K562 (cell line): ENCODE data around the gene ATCAY. TPM values are rescaled to one million over a fixed set of nuclear protein-coding genes. Genes with fewer than 3 reads are reported as not detected.
"Not testable (repeated sequence)": the region's sequence is repeated elsewhere in the genome, so short reads cannot be mapped to it uniquely, and the experiment has no call there.

Experiments
- ATAC-seq: fragments of 200-7000 bp; cut with Tn5 transposase; 3 replicates; pipeline ENCODE4 v1.9.1; 2020; ENCODE audit warnings: moderate library complexity
- BruUV-seq: library from RNA; stranded (reverse); fragments of 400-500 nt; replicated peaks from 2 replicates; lab custom pipeline; 2021; lab: Mats Ljungman, UMichigan
- CTCF ChIA-PET: fragments of 300-600 bp; formaldehyde crosslinking; extraction: SDS; loops from one replicate; lab custom pipeline; 2021; ENCODE audit warnings: low intra/inter-chr PET ratio; lab: Yijun Ruan, JAX
- POLR2A ChIA-PET: fragments of 300-600, 350-650 bp; sonication (Branson Sonifier 250); formaldehyde crosslinking; extraction: SDS; loops from one replicate; lab custom pipeline; 2021; ENCODE audit warnings: antibody characterized with exemption, inconsistent platforms; lab: Yijun Ruan, JAX
- DNase-seq, 4 experiments: peaks; one replicate each; pipeline versions ENCODE4 v3.0.0 to v3.0.0-alpha.2; 2011 to 2018; ENCODE audit warnings: low spot score in 3 of 4, mixed read lengths in 3 of 4; ENCODE audit errors: extremely low read depth in 1 of 4
- FAIRE-seq: peaks from 2 replicates; lab custom pipeline; 2011; peaks lifted over from hg19 to GRCh38; lab: Jason Lieb, UNC
- H2AFZ ChIP-seq: 2 replicates; pipeline ENCODE4 v1.6.0; 2011; ENCODE audit warnings: low read depth, low read length, control low read depth, inconsistent platforms
- H3K27ac ChIP-seq: fragments of 200-600 bp; 3 replicates; pipeline ENCODE4 v1.8.0; 2011; ENCODE audit warnings: low read depth, mild to moderate bottlenecking, control low read depth, inconsistent platforms, low read length, moderate library complexity, mixed read lengths; ENCODE audit errors: extremely low read depth
- H3K27me3 ChIP-seq, 2 experiments: fragments of 300-600 bp in 1 of 2; 2 replicates in 1 of 2; 3 replicates in 1 of 2; pipeline versions ENCODE4 v1.6.0 to v1.8.0; 2011; ENCODE audit warnings: inconsistent platforms in 2 of 2, low read length in 2 of 2, mild to moderate bottlenecking in 1 of 2, mixed read lengths in 1 of 2, moderate library complexity in 1 of 2; ENCODE audit not compliant: control insufficient read depth in 2 of 2, insufficient read depth in 2 of 2
- H3K36me3 ChIP-seq: fragments of 300-600 bp; 3 replicates; pipeline ENCODE4 v1.8.0; 2011; ENCODE audit warnings: mild to moderate bottlenecking, low read length, inconsistent platforms; ENCODE audit not compliant: control insufficient read depth, insufficient read depth
- H3K4me1 ChIP-seq, 2 experiments: fragments of 200-600 bp in 1 of 2; replicated peaks in 1 of 2; 2 replicates in 1 of 2; 3 replicates in 1 of 2; pipeline versions ENCODE4 v1.5.1 to v1.8.0; 2011; ENCODE audit warnings: inconsistent platforms in 2 of 2, low read length in 2 of 2, mild to moderate bottlenecking in 1 of 2, mixed read lengths in 1 of 2, moderate library complexity in 1 of 2; ENCODE audit not compliant: control insufficient read depth in 2 of 2, insufficient read depth in 2 of 2
- H3K4me2 ChIP-seq: 2 replicates; pipeline ENCODE4 v1.6.1; 2011; ENCODE audit warnings: low read length, control low read depth, inconsistent platforms, mixed read lengths; ENCODE audit not compliant: insufficient read depth
- H3K4me3 ChIP-seq: fragments of 200-600 bp; sonication (generic), shearing (Covaris generic); 2 replicates; pipeline ENCODE4 v1.5.1; 2016; ENCODE audit warnings: control low read depth, inconsistent platforms
- H3K79me2 ChIP-seq: fragments of 200-600 bp; 3 replicates; pipeline ENCODE4 v1.8.0; 2011; ENCODE audit warnings: low read length, inconsistent platforms; ENCODE audit not compliant: control insufficient read depth, insufficient read depth
- H3K9ac ChIP-seq, 2 experiments: 2 replicates each; pipeline versions ENCODE4 v1.6.0 to v1.6.1; 2011; ENCODE audit warnings: low read depth in 2 of 2, low read length in 2 of 2, control low read depth in 1 of 2, inconsistent platforms in 1 of 2, mild to moderate bottlenecking in 1 of 2, mixed read lengths in 1 of 2; ENCODE audit not compliant: insufficient read depth in 1 of 2
- H3K9me1 ChIP-seq: one replicate; pipeline ENCODE4 v1.6.0; 2011; ENCODE audit warnings: inconsistent platforms, mild to moderate bottlenecking, low read length, moderate library complexity; ENCODE audit not compliant: control insufficient read depth, insufficient read depth
- H3K9me3 ChIP-seq: replicated peaks from 2 replicates; pipeline ENCODE4 v1.5.1; 2011; ENCODE audit warnings: low read depth, low read length, inconsistent platforms; ENCODE audit not compliant: control insufficient read depth, insufficient read depth
- H4K20me1 ChIP-seq: replicated peaks from 2 replicates; pipeline ENCODE4 v1.6.1; 2011; ENCODE audit warnings: low read length, inconsistent platforms, mixed read lengths; ENCODE audit not compliant: control insufficient read depth, insufficient read depth
- ADNP ChIP-seq: fragments of 200-800 bp; sonication (Bioruptor generic); IDR thresholded peaks from 2 replicates; pipeline ENCODE4 v1.6.1; 2016; ENCODE audit warnings: missing genetic modification characterization, missing compliant biosample characterization
- ERF ChIP-seq: fragments of 450-650 bp; formaldehyde crosslinking; IDR thresholded peaks from 2 replicates; pipeline ENCODE4 v1.4.0; 2020; ENCODE audit warnings: mild to moderate bottlenecking, mixed read lengths
- ETV5 ChIP-seq: sonication (generic); formaldehyde crosslinking; IDR thresholded peaks from 2 replicates; pipeline ENCODE4 v1.4.0; 2020; ENCODE audit warnings: low read depth, mild to moderate bottlenecking, missing genetic modification reagents
- HDAC1 ChIP-seq, 2 experiments: fragments of 450-650 bp; IDR thresholded peaks; 2 replicates each; pipeline ENCODE4 v1.6.1; 2016 to 2017; ENCODE audit warnings: inconsistent platforms in 1 of 2, mild to moderate bottlenecking in 1 of 2, moderate library complexity in 1 of 2
- HDAC2 ChIP-seq: fragments of 450-650 bp; IDR thresholded peaks from 2 replicates; pipeline ENCODE4 v1.6.1; 2016; ENCODE audit warnings: mild to moderate bottlenecking
- ILK ChIP-seq: fragments of 450-650 bp; IDR thresholded peaks from 2 replicates; pipeline ENCODE4 v1.6.1; 2016; ENCODE audit warnings: missing genetic modification characterization, low read depth, mild to moderate bottlenecking, missing compliant biosample characterization, moderate library complexity, borderline replicate concordance
- KDM1A ChIP-seq, 2 experiments: fragments of 450-650 bp; IDR thresholded peaks; 2 replicates each; pipeline ENCODE4 v1.6.1; 2016; ENCODE audit warnings: mild to moderate bottlenecking in 2 of 2
- MIER1 ChIP-seq: fragments of 450-650 bp; IDR thresholded peaks from 2 replicates; pipeline ENCODE4 v1.6.1; 2016; ENCODE audit warnings: antibody characterized with exemption, mild to moderate bottlenecking, low read depth
- RAD51 ChIP-seq: fragments of 450-650 bp; IDR thresholded peaks from 2 replicates; pipeline ENCODE4 v1.7.1; 2016; ENCODE audit warnings: low read depth, mild to moderate bottlenecking, borderline replicate concordance
- RCOR1 ChIP-seq, 2 experiments: IDR thresholded peaks; 2 replicates each; pipeline ENCODE4 v1.6.1; 2012; ENCODE audit warnings: low read depth in 2 of 2, low read length in 2 of 2, borderline replicate concordance in 1 of 2, improper control_type of control experiment in 1 of 2
- SMARCA5 ChIP-seq: fragments of 450-650 bp; IDR thresholded peaks from 2 replicates; pipeline ENCODE4 v1.6.1; 2016
- TARDBP ChIP-seq: fragments of 450-650 bp; IDR thresholded peaks from 2 replicates; pipeline ENCODE4 v1.6.1; 2016
- TRIM28 ChIP-seq: fragments of 450-650 bp; IDR thresholded peaks from 2 replicates; pipeline ENCODE4 v1.6.1; 2017
- ZFX ChIP-seq: sonication (generic); formaldehyde crosslinking; IDR thresholded peaks from 2 replicates; pipeline ENCODE4 v1.8.0; 2022; ENCODE audit warnings: mild to moderate bottlenecking, missing genetic modification reagents, moderate library complexity
- ZNF121 ChIP-seq: sonication (generic); formaldehyde crosslinking; conservative IDR thresholded peaks from 2 replicates; pipeline ENCODE4 v1.8.0; 2022; ENCODE audit warnings: missing genetic modification reagents
- ZNF766 ChIP-seq: fragments of 200-800 bp; sonication (Bioruptor generic); conservative IDR thresholded peaks from 2 replicates; pipeline ENCODE4 v1.6.1; 2016; ENCODE audit warnings: missing genetic modification characterization, missing compliant biosample characterization
- WGBS: fragments of 100-300 bp; shearing (Covaris generic); methylation state at CpG from one replicate; pipeline ENCODE4 v1.1.6; 2016; ENCODE audit warnings: low coverage, mixed read lengths; ENCODE audit not compliant: insufficient coverage; ENCODE audit errors: missing lambda C conversion rate; 5-methylcytosine and 5-hydroxymethylcytosine counted together
- in situ Hi-C: fragments of 300-500 bp; cut with MboI; formaldehyde crosslinking; loops from 4 replicates; pipeline ENCODE4 v1.15.0; 2018; ENCODE audit warnings: inconsistent platforms, mixed read lengths
- intact Hi-C: fragments of 100-400 bp; cut with micrococcal nuclease; formaldehyde crosslinking; loops from 2 replicates; pipeline ENCODE4 v1.14.2; 2022
- polyA plus RNA-seq, 8 experiments: library from polyadenylated mRNA; depleted of rRNA in 4 of 8; stranded (reverse) in 5 of 8; unstranded in 3 of 8; fragments of >200 nt; fragmentation: Nextera tagmentation in 2 of 8; fragmentation: Illumina TruSeq in 1 of 8; extraction: Ambion mirVana in 2 of 8; extraction: Trizol in 1 of 8; gene quantifications; 2 replicates each; pipeline versions ENCODE4 v1.2.1 to v1.2.3, GENCODE V29; 2011 to 2014; ENCODE audit warnings: inconsistent platforms in 1 of 8, missing spikeins in 1 of 8
- total RNA-seq, 7 experiments: library from RNA; depleted of rRNA in 6 of 7; stranded (reverse); fragments of >200 nt in 6 of 7; fragmentation: Illumina TruSeq in 2 of 7; extraction: Trizol in 2 of 7; gene quantifications; 2 replicates each; pipeline versions ENCODE4 v1.2.1 to v1.2.3, GENCODE V29; 2011 to 2021; ENCODE audit warnings: low replicate concordance in 1 of 7
- TF ChIP-seq, protein P1 (sequence below): fragments of 450-650 bp; formaldehyde crosslinking; IDR thresholded peaks from 2 replicates; pipeline ENCODE4 v1.4.0; 2022; ENCODE audit warnings: missing genetic modification characterization
- TF ChIP-seq, protein P2 (sequence below): IDR thresholded peaks from 2 replicates; pipeline ENCODE4 v1.6.1; 2016; ENCODE audit warnings: missing genetic modification characterization, missing compliant biosample characterization

ATCAY gene
- total and polyA plus RNA-seq, 9 of the 15 experiments (the other 6 are each of a cell fraction or from before 2014, with no cell fraction given), result not detected

DNA sequence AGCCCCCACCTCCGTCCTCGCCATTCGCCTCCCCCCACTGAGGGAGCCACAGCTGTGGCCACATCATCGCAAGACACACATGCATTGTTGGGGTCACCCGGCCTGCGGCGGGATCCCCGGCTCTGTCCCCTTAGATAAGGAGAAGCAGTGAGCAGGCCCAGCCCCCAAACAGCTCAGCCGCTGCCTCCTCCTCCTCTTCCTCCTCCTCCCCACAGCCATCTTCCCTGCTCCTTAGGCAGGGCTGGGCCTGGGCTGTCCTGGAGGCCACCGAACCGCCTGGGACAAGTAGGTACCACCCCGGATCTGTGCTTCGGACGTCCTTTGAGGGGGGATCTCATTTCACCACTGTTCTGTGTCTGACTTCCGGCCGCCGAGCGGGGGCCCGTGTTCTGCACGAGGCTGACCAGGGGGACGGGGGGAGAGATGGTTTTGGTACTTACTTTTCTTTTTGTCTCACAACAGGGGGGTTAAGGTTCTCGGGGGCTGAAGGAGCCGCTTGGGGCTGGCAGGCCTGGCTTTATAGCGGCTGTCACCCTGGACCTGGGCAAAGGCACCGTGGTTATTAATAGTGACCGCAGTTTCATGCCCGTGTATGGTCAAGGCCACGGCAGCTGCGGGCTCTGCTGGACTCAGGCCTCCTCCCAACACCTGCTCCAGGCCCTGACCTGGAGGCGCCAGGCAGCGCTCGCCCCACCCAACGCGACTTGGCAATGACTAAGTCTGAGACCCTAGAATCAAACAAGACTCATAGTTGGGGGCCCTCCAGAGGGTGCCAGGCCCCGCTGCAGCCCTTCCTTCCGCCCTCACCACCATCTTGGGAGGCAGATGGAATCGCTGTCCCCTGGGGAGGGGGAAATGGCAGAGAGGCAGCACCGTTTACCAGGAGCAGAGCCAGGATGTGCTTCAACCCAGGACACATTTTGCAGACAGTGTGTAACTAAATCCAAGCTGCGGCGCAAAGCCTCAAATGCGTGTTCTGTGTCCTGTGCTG lies 70.7 kb downstream of the ATCAY start (continued):
- TF ChIP-seq ILK (tag), result no peak
- TF ChIP-seq TARDBP, result no peak
- TF ChIP-seq RAD51, result no peak
- TF ChIP-seq ERF (CRISPR knock-in tag), result no peak
- TF ChIP-seq, all 486 proteins: peak for 99

DNA sequence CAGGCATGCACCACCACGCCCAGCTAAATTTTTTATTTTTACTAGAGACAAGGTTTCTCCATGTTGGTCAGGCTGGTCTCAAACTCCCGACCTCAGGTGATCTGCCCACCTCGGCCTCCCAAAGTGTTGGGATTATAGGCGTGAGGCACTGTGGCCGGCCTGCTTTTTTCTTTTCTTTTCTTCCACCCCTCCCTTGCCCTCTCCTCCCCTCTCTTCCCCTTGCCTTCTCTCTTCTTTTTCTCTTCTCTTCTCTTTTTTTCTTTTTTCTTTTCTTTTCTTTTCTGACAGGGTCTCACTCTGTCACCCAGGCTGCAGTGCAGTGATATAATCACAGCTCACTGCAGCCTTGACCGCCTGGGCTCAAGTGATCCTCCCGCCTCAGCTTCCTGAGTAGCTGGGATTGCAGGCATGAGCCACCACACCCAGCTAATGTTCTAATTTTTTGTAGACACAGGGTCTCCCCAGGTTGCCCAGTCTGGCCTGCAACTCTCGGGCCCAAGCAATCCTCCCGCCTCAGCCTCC lies 72.3 kb downstream of the ATCAY start:
- peak overlapping the region; percentile 45; the same call in 1 of the 3 replicates for H3K27ac ChIP-seq
- BruUV-seq, H4K20me1 ChIP-seq, H3K36me3 ChIP-seq, H3K27me3 ChIP-seq, FAIRE-seq, H3K4me3 ChIP-seq, H3K9me1 ChIP-seq, H2AFZ ChIP-seq, DNase-seq, H3K9ac ChIP-seq, intact Hi-C loops, ATAC-seq, H3K79me2 ChIP-seq, H3K9me3 ChIP-seq, CTCF ChIA-PET, in situ Hi-C loops: not testable (repeated sequence)
- POLR2A ChIA-PET, result interaction anchor here (1.8 kb wide), 1 partner anchor 23 kb away, joined by 6 read pairs; no protein-coding TSS in a partner anchor
- peak; percentile 83 for TF ChIP-seq ZNF121 (CRISPR knock-in tag)
- 0 out of 2 replicates have a peak, but pooled peaks have one; percentile 28 for TF ChIP-seq TRIM28
- peak; percentile 65; the same call in 1 of the 2 replicates for TF ChIP-seq SMARCA5
- peak; percentile 95 for TF ChIP-seq KDM1A (IDR thresholded peaks at IDR 0.05)
- TF ChIP-seq, protein P1, sequence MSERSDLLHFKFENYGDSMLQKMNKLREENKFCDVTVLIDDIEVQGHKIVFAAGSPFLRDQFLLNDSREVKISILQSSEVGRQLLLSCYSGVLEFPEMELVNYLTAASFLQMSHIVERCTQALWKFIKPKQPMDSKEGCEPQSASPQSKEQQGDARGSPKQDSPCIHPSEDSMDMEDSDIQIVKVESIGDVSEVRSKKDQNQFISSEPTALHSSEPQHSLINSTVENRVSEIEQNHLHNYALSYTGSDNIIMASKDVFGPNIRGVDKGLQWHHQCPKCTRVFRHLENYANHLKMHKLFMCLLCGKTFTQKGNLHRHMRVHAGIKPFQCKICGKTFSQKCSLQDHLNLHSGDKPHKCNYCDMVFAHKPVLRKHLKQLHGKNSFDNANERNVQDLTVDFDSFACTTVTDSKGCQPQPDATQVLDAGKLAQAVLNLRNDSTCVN (CRISPR knock-in tag), result peak; percentile 76; the same call in 1 of the 2 replicates
- 0 out of 2 replicates have a peak, but pooled peaks have one; percentile 11 for TF ChIP-seq ZNF766 (CRISPR knock-in tag)
- peak; percentile 33; the same call in 1 of the 2 replicates for TF ChIP-seq MIER1
- TF ChIP-seq HDAC2, result peak; percentile 79
- peak in 1 of 2 experiments; percentile 72; a peak in 2 of 4 replicates for TF ChIP-seq RCOR1 (IDR thresholded peaks at IDR 0.05; ENCODE audit: borderline replicate concordance in 1 of 2, low read depth in 2 of 2, low read length in 2 of 2)
- peak; percentile 12; the same call in 1 of the 2 replicates for TF ChIP-seq ETV5 (CRISPR knock-in tag)
- TF ChIP-seq, protein P2, sequence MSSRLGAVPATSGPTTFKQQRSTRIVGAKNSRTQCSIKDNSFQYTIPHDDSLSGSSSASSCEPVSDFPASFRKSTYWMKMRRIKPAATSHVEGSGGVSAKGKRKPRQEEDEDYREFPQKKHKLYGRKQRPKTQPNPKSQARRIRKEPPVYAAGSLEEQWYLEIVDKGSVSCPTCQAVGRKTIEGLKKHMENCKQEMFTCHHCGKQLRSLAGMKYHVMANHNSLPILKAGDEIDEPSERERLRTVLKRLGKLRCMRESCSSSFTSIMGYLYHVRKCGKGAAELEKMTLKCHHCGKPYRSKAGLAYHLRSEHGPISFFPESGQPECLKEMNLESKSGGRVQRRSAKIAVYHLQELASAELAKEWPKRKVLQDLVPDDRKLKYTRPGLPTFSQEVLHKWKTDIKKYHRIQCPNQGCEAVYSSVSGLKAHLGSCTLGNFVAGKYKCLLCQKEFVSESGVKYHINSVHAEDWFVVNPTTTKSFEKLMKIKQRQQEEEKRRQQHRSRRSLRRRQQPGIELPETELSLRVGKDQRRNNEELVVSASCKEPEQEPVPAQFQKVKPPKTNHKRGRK (tag), result peak; percentile 86
- 0 out of 2 replicates have a peak, but pooled peaks have one; percentile 1 for TF ChIP-seq ADNP (tag)
- 0 out of 2 replicates have a peak, but pooled peaks have one; percentile 37 for TF ChIP-seq ZFX (CRISPR knock-in tag)
- peak in 1 of 2 experiments; percentile 84; a peak in 2 of 4 replicates for TF ChIP-seq HDAC1 (IDR thresholded peaks at IDR 0.05)
- H3K4me2 ChIP-seq, result peak overlapping the region; percentile 52
- WGBS, result 24% methylated on average over 9 of the region's 9 CpGs
- H3K4me1 ChIP-seq, result peaks cover 33 to 65% of the 10 kb centered on the region in 2 experiments
